Measurements from ENCODE around the gene NSFL1C.

Gene NSFL1C

GRCh38 chr20:1423206-1423605 lies 43.4 kb downstream of the NSFL1C start:
- H3K27ac ChIP-seq, result no peak overlapping the region
- no peak for TF ChIP-seq ZFX (IDR thresholded peaks at IDR 0.05; ENCODE audit: borderline replicate concordance)
- no peak for TF ChIP-seq CTCF (IDR thresholded peaks at IDR 0.05)

GRCh38 chr20:1422753-1423152 lies 43.9 kb downstream of the NSFL1C start:
- no peak overlapping the region for H3K27ac ChIP-seq
- TF ChIP-seq CTCF (IDR thresholded peaks at IDR 0.05) (no peak), ZFX (IDR thresholded peaks at IDR 0.05; ENCODE audit: borderline replicate concordance) (no peak)

GRCh38 chr20:1420066-1420465 lies 46.6 kb downstream of the NSFL1C start:
- no peak overlapping the region for H3K27ac ChIP-seq
- TF ChIP-seq CTCF (IDR thresholded peaks at IDR 0.05) (no peak), ZFX (IDR thresholded peaks at IDR 0.05; ENCODE audit: borderline replicate concordance) (no peak)

GRCh38 chr20:1418350-1418749 lies 48.3 kb downstream of the NSFL1C start:
- TF ChIP-seq CTCF (IDR thresholded peaks at IDR 0.05) (no peak), ZFX (IDR thresholded peaks at IDR 0.05; ENCODE audit: borderline replicate concordance) (no peak)
- H3K27ac ChIP-seq, result no peak overlapping the region

GRCh38 chr20:1417790-1418189 lies 48.9 kb downstream of the NSFL1C start:
- no peak for TF ChIP-seq ZFX (IDR thresholded peaks at IDR 0.05; ENCODE audit: borderline replicate concordance)
- TF ChIP-seq CTCF (IDR thresholded peaks at IDR 0.05), result no peak
- no peak overlapping the region for H3K27ac ChIP-seq

- TF ChIP-seq CTCF (IDR thresholded peaks at IDR 0.05), result no peak
- no peak for TF ChIP-seq ZFX (IDR thresholded peaks at IDR 0.05; ENCODE audit: borderline replicate concordance)
- no peak overlapping the region for H3K27ac ChIP-seq
Measured at GRCh38 chr20:1417273-1417672, 49.4 kb downstream of the NSFL1C start.

- TF ChIP-seq CTCF (IDR thresholded peaks at IDR 0.05), result no peak
- TF ChIP-seq ZFX (IDR thresholded peaks at IDR 0.05; ENCODE audit: borderline replicate concordance), result no peak
- H3K27ac ChIP-seq, result no peak overlapping the region
Measured at GRCh38 chr20:1415667-1416468, 50.8 kb downstream of the NSFL1C start.
